Measurements from ENCODE around the gene ZNF316.
A peak's percentile ranks its signal among the peaks of the same experiment; 100 is the strongest.

The ZNF316 gene

DNA sequence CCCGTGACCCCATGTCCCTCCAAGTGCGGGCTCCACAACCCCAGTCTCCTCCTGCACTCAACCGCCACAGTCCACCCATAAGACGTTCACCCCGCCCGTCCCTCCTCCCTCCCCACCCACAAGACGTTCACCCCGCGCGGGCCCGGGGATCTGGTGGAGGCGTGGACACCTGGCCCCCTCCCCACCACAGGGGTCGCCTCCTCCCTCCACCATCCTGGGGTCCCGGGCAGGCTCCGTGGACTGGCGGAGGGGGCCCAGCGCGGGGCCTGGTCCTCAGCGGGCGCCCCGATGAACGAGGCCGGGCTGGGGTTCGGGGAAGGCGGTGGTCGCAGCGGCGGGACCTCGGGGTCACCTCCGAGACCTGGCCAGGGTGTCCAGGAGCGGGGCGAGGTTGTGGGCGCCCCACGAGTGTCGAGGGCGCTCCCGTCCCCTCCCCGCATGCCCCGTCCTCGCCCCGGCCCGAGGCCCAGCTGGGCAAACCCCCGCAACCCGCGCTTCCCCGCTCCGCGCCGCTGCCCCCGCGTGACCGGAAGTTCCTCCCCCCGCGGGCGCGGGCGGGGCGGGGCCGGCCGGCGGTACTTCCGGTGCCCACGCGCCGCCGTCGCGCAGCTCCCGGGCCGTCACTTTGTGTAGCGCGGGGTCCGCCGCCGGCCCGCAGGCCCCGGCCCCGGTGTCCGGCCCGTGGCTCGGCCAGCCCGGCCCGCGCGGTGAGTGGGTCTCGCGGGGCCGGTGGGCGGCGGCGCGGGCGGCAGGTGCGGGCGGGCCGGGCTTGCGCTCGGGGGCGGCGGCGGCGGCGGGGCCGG, at the start of gene ZNF316:
Gene ZNF316, plus strand, starts transcription at position 578 of the 803 bp plus-strand sequence. CDS start 5,092 bp downstream, outside the sequence.
- DNase-seq: no peak

DNA sequence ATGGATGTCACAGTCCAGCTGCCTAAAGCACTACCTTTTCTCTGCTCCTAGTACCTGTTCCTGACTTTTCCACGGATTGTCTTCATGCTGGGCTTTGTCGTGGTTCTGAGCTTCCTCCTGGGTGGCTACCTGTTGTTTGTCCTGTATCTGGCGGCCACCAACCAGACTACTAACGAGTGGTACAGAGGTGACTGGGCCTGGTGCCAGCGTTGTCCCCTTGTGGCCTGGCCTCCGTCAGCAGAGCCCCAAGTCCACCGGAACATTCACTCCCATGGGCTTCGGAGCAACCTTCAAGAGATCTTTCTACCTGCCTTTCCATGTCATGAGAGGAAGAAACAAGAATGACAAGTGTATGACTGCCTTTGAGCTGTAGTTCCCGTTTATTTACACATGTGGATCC, 48.6 kb upstream of the ZNF316 start:
- no peak for DNase-seq

DNA sequence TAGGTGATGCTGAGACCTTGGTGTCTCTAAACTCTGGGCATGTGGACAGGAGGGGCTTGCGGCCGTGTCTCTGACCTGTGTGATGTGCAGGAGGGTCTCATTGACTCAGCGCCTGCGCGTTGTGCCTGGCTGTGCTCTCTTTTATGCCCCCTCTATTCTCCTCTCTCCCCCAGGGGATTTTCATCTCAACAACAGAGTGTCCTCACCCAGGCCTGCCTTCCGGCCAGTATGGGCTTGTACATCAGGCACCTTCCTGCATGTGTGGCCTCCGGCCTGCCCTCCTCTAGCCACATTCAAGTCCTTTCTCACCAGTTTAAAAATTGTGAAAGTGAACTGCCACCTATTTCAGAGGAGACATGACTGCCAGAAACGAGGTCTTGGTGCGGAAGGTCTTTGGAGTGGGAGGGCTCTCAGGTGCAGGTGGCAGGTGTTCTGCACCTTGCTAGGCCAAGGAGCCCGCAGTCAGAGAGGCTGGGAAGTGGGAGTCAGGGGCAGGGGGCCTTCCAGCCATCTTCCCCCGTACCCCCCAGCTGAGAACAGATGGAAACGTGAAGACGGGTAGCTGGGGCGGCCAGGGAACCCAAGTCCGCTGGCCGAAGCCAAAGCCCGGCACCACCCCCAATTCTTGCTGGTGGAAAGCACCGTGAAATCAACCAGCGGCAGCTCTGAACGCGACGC, 47.8 kb upstream of the ZNF316 start:
- DNase-seq: no peak

DNA sequence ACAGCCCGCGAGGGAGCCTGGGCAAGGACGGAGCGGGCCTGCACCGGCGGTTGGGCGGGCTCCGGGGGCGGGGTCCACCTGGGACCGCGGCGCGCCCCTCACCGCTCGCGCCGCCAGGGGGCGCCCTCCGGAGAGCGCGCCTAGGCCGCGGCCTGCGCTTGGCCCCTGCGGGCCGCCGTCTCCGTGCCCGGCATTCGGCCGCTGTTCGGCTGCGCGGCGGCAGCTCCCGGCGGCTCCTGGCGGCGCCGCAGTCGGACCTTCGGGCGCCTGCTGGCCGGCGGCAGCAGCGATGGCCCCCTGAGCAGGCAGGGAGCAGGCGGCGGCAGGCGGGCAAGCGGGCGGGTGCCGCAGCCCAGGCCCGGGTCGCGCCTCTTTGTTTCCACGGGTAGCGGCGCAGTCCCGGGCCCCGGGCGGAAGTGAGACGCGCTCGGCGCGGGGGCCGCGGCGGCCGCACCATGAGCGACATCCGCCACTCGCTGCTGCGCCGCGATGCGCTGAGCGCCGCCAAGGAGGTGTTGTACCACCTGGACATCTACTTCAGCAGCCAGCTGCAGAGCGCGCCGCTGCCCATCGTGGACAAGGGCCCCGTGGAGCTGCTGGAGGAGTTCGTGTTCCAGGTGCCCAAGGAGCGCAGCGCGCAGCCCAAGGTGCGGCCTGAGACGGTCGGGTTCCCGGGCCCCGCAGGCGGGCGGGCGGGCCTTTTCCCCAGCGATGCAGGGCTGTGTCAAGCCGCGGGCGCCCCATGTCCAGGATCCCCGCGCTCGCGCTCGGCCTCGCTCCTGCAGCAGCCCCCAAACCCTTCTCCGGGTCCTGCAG, 47.1 kb upstream of the ZNF316 start, which contains the start of gene INTS15:
Gene INTS15, plus strand, starts transcription at position 193 of the 816 bp plus-strand sequence. Its CDS starts 263 bp downstream, at position 456.
- DNase-seq: peak; percentile 67

DNA sequence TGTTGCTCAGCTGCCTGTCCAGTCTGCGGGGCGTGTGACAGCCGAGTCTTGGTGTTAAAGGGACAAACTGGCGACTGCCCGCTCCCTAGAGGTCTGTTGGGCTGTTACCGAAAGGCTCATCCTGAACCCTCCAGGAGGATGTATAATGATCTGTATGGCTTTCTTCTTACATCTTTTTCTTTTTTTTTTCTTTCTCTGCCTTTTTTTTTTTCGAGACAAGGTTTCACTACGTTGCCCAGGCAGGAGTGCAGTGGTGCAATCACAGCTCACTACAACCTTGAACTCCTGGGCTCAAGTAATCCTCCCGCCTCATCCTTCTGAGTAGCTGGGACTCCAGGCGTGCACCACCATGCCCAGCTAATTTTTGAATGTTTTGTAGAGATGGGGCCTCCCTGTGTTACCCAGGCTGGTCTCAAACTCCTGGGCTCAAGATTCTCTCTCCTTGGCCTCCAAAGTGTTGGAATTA, 46.4 kb upstream of the ZNF316 start:
- no peak for DNase-seq

DNA sequence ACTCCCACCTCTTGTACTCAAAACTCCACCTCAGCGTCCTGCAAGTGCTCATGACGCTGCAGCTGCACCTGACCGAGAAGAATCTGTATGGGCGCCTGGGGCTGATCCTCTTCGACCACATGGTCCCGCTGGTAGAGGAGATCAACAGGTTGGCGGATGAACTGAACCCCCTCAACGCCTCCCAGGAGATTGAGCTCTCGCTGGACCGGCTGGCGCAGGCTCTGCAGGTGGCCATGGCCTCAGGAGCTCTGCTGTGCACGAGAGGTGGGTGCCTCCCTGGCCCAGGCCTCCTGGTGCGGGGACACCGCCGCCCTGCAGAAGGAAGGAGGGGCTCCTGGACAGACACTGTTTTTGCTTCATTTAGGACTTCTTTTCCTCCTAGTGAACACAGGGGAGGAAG, 37.0 kb upstream of the ZNF316 start:
- no peak for DNase-seq

DNA sequence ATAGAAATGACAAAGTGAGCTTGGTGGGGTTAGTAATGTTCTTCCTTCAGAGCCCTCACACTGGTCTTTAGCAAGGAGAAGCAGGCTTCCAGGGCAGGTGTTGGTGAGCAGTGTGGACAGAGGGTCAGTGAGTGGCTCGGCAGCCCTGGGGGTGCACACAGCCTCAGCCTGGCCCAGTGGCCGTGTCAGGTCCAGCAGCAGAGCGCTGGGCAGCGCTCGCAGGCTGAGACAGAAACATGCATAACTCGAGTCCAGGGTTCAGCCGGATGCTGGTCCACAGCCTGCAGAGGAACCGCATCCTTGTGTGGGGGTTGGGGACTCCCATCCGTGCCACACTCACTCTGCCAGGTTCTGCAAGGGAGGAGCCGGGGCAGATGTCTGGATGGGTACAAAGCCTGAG, 32.7 kb upstream of the ZNF316 start:
- no peak for DNase-seq

DNA sequence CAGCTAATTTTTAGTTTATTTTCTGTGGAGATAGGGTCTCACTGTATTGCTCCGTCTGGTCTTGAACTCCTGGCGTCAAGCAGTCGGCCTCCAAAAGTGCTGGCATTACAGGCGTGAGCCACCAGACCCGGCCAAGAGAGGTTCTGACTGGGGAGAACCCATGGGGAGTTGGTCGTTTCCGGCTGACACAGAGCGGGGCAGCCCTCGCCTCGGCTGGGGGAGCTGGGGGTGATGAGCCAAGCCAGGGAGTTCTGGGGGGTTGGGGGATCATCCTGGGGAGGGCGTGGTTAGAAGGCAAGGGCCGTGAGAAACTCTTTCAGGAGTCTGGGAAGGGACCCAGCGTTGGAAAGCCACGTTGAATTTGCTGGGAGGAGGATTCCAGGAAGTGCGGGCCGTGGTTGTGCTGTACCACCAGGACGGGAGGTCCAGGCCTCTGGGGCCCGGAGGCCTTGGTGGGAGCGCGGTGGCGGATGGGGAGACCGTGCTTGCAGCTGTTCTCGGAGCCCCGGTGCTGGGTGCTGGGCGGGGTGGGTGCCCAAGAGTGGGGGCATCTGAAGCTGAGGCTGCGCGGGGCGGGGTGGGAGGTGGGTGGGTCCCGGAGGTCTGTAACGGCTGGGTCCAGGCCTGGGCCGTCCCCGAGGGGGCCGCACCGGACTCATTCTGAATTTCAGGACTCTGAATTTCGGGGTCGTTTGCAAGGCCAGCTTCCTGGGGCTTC, 30.1 kb upstream of the ZNF316 start:
- DNase-seq: no peak

DNA sequence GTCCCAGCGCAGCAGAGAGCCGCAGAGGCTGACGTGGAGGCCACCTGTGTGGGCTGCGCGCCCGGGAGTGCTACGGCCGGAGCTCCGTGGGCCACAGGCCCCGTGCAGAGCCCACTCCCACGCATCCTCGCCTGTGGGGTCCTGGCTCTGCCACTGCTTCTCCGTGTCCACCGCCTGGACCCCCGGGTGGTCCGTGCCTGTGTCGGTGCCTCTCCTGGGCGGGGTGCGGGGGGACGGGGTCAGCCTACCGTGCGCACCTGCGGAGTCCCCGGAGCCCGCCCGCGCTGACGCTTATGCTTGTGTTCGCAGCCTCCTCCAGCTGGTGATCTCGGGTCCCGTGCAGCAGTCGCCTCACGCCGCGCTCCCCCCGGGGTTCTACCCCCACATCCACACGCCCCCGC, 29.5 kb upstream of the ZNF316 start:
- no peak for DNase-seq

DNA sequence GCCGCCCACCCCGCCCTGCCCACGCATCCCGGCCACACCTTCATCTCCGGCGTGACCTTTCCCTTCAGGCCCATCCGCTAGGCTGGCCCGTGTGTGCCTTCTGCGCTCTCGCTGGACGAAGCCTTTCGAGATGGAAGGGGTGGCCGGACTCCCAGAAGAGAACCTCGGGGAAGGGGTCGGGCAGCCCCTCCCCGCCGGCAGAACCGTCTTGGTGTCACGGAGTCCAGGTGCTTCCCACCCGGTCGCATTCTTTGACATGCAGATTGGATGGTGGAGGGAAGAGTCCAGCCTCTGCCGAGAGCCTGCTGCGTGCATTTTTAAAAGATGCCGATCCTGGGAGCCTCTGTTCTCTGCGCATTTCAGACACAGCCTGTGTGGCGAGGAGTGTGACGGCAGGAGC, 29.0 kb upstream of the ZNF316 start:
- DNase-seq: no peak

DNA sequence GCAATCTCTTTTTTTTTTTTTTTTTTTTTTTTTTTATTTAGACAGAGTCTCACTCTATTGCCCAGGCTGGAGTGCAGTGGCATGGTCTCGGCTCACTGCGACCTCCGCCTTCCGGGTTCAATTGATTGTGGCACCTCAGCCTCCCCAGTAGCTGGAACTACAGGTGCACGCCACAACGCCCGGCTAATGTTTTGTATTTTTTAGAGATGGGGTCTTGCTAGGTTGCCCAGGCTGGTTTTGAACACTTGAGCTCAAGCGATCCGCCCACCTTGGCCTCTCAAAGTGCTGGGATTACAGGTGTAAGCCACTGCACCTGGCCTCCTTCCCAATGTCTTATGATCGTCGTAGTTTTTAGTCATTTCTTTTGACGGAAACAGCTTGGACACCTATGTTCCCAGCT, 28.3 kb upstream of the ZNF316 start:
- DNase-seq: no peak

DNA sequence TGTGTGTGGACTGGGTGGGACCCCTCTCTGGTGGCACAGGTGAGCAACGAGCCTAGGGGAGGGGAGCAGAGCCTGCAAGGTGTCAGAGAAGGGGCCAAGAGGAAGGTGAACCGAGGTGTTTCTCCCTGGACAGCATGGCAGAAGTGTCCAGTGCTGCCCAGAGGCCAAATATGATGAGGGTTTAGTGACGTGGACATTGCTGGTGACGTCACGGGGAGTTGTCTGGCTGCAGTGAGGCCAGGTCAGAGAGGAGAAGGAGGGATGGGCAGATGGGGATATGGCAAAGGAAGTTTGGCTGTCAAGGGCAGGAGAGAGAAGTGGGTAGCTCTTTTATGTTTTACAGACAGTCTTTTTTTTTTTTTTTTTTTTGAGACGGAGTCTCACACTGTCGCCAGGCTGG, 24.3 kb upstream of the ZNF316 start:
- DNase-seq: no peak

DNA sequence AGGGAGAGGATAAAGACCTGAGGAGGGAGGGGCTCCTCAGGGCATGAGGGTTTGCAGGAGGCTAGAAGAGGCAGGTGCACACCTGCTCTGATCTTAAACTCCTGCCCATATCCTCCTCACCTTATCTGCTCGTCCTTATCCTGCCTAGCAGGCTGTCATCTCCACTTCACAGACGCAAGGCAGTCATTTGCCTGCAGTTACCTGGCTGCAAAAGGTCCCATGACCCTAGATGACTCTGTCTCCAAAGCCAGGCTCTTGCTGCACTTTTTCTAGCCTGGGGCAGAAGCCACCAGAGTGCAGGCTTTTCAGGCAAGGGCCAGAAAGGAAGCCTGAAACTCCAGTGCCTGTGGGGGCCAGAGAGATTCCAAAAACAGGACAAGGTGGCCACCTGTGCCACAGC, 23.4 kb upstream of the ZNF316 start:
- DNase-seq: no peak

DNA sequence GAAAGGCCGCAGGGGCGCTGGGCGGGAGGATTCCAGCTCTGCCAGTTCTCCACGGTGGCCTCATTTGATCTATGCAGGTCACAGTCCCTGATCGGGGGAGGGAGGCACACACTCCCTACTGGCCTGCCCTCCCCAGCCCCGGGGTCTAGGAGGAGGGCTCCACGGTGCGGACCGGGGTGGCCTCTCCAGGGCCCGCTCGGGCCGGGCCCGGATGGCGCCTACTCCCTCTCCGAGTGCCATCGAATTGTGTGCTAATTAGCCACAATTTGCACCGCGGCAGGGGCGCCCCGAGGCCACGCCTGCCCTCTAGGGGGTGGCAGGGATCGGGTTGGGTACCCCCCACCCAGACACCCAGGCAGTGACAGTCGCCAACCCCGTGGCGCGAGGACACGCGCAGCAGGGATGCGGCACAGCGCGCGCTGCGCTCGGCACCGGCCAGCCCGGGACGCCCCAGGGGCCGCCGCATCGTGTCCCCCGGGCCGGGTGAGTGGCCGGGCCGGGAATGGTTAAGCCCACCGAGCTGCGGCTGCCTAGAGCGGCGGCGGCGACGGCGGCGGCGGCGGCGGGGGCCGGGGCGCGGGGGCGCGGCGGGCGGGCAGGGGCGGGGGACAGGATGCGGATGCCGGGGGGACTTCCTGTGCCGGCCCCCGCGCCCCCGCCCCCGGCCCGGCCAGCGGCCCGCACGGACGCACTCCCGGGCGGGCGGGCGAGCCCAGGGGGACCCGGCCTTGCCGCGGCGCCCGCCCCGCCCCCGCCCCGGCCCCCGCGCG, 22.0 kb upstream of the ZNF316 start, which contains the start of gene ZNF853:
Gene ZNF853, plus strand, starts transcription at position 658 of the 770 bp plus-strand sequence. CDS start 565 bp downstream, outside the sequence.
- no peak for DNase-seq

DNA sequence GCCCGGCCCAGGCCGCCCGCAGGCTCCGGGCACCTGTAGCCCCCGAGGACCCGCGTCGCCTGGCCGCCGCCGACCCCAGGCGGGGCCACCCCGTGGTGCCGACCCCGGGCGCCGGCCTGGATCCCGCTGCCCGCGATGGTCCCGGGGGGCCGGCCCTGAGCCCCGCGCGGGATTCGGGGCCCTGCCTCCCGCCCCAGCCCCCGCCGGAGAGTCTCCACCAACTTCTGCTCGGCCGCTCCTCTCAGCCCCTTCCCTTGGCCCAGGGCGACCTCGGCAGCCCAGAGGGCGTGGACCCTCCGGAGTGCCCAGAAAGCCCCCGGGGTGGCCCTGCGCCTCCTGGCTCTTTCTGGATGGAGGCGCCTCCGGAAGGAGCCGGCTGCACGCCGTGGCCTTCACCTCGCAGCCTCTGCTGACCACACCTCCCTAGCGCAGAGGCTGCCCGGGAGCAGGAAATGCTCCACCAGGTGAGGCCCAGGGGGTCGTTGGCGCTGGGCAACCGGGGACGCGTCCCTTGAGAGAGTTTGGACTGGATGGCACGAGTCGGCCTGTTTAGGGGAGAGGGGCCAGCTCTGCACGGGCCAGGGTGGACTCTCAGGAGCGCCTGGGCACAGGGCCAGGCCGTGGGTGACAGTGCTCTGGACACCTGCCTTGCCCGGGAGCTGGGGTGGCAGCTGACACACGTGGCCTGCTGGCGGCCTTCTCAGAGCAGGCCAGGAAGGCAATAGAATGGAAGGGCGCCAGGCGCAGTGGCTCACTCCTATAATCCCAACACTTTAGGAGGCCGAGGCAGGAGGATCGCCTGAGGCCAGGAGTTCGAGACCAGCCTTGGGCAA, 21.2 kb upstream of the ZNF316 start:
- DNase-seq: no peak

DNA sequence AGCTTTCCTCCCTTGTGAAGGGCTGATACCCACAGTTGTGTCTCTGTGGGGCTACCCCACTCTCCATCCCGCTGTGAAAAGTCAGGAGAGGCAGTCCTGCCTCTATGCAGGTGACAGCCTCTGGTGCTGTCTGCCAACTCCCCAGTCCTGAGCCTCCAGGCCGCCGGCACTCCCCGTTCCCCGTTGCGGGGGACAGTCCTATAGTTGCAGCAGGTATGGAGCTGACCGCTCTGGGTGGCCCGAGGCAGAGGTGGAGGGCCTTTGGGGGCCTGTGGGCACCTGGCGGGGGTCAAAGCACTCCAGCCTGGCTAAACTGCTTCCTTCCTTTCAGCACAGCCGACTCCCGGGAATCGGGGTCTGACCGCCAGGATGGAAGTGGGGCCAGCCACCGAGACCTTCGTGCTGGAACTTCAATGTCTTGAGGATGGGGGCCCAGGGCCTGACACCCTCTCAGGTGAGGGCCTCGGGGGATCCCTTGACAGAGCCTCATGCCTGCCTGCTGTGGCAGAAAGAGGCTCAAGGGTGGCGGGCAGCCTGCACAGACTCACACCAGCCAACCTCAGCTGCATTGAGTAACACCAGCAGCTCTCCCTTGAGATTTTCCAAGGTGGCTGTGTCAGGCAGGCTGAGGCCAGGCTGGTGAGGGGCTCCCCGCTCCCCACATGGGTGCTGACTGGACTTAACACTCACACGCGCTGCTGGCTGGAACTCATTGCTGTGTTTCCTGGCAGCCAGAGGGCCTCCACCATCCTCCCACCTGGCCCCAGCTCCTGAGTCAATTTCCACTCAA, 20.1 kb upstream of the ZNF316 start:
- no peak for DNase-seq

DNA sequence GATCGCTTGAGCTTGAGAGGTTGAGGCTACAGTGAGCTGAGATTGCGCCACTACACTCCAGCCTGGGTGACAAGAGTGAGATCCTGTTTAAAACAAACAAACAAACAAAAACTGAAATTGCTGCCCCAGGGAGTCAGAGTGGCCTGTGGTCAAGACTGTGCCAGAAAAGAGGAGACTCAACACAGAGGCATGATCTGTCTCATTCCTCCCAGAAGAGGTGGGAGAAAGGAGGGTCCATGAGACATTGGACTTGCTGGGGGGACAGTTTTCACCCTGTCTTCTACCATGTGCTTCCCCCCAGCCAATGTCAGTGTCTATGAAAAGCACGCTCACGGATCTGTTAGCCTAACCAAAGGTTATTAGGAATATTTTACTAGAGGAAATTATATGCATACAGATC, 18.5 kb upstream of the ZNF316 start:
- DNase-seq: no peak

DNA sequence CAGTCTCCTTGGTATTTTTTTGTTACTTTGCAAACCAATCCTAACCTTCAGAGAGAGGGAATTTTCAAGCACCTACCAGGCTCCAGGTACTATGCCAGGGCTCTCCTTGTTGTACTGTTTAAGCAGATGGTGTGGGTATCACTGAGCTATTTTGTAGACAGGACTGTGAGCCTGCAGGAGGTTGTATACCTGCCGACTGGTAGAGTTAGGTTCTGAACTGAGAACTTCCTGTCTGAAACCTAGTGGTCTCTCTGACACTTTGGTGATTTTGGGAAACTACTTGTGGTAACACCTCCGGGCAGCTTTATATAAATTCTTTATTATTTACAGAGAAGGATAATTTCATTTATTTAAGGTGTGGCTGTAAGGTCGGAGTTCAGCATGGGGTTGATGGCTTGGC, 17.2 kb upstream of the ZNF316 start:
- DNase-seq: no peak

DNA sequence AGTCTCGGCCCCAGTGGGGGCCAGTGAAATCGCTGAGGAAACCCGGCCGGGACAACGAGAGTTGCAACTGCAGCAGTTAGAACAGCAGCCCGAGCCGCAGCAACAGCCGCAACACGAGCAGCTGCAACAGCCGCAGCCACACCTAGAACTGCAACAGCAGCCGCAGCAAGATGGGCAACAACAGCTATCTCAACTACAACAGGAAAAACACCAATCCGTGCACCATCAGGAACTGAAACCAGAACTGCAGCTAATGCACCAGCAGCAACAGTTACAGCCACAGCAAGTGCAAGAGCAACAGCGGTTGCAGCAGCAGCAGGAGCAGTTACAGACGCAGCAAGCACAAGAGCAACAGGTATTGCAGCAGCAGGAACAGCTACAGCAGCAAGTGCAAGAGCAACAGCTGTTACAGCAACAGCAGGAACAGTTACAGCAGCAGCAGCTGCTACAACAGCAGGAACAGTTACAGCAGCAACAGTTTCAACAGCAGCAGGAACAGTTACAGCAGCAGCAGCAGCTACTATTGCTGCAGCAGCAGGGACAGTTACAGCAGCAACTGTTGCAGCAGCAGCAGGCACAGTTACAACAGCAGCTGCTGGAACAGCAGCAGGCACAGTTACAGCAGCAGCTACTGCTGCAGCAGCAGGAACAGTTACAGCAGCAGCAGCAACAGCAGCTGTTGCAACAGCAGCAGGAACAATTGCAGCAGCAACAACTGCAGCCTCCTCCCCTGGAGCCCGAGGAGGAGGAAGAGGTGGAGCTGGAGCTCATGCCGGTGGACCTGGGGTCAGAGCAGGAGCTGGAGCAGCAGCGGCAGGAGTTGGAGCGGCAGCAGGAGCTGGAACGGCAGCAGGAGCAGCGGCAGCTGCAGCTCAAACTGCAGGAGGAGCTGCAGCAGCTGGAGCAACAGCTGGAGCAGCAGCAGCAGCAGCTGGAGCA, 15.7 kb upstream of the ZNF316 start:
- DNase-seq: no peak
